Keratinocyte (primary cell): ENCODE data around the gene PSMB10.

Source experiments
- CTCF ChIP-seq, 3 experiments: IDR thresholded peaks in 1 of 3; conservative IDR thresholded peaks in 1 of 3; optimal IDR thresholded peaks in 1 of 3; 2 replicates in 2 of 3; 3 replicates in 1 of 3; pipeline versions ENCODE3 to v1.5.1; 2011; ENCODE audit warnings: low read length in 3 of 3, mild to moderate bottlenecking in 3 of 3, moderate library complexity in 2 of 3, control low read depth in 1 of 3, inconsistent platforms in 1 of 3; ENCODE audit not compliant: insufficient read depth in 2 of 3; ENCODE audit errors: extremely low read depth in 1 of 3
- EZH2 ChIP-seq: IDR thresholded peaks from one replicate; pipeline ENCODE4 v1.6.1; 2012; ENCODE audit warnings: inconsistent platforms, mild to moderate bottlenecking, low read length, moderate library complexity

GRCh38 chr16:67885976-67886375 is 50.7 kb downstream of the PSMB10 start:
- TF ChIP-seq CTCF (optimal IDR thresholded peaks at IDR 0.05 in 1 of 3, IDR thresholded peaks at IDR 0.05 in 1 of 3, conservative IDR thresholded peaks at IDR 0.05 in 1 of 3; ENCODE audit: extremely low read depth in 1 of 3, insufficient read depth in 2 of 3, low read length in 3 of 3) (no peak), EZH2 (no peak)
